Measurements from ENCODE around the gene KSR1.

GRCh38 chr17:27664606-27664965 is 208.3 kb downstream of the KSR1 start:
- TF ChIP-seq CTCF (conservative IDR thresholded peaks at IDR 0.05; ENCODE audit: low read depth in 2 of 2): no peak
- TF ChIP-seq REST (IDR thresholded peaks at IDR 0.05; ENCODE audit: unreplicated experiment): no peak
